Colonic mucosa (tissue), 4 donors: Measurements from ENCODE around the gene PRKAR1B. TPM values are rescaled to one million over a fixed set of nuclear protein-coding genes. Genes with fewer than 3 reads are reported as not detected.

ENCODE experiments used
- DNase-seq: peaks from one replicate; pipeline ENCODE4 v3.0.0-alpha.2; 2020
- H3K27ac ChIP-seq: fragments of 200-600 bp; one replicate; pipeline ENCODE4 v1.8.0; 2021
- H3K27me3 ChIP-seq: fragments of 200-600 bp; one replicate; pipeline ENCODE4 v1.8.0; 2021
- H3K36me3 ChIP-seq: fragments of 200-600 bp; one replicate; pipeline ENCODE4 v1.8.0; 2021
- H3K4me1 ChIP-seq: fragments of 200-600 bp; one replicate; pipeline ENCODE4 v1.8.0; 2021; ENCODE audit warnings: mild to moderate bottlenecking
- H3K4me3 ChIP-seq: fragments of 200-600 bp; one replicate; pipeline ENCODE4 v1.8.0; 2021
- H3K9ac ChIP-seq, 2 donors: one replicate each; pipeline ENCODE4 v1.7.0; 2013; ENCODE audit warnings: control low read depth in 2 of 2, low read depth in 2 of 2, low read length in 2 of 2
- H3K9me3 ChIP-seq: fragments of 200-600 bp; one replicate; pipeline ENCODE4 v1.8.0; 2021
- CTCF ChIP-seq: fragments of 200-600 bp; IDR thresholded peaks from one replicate; pipeline ENCODE4 v1.8.0; 2022; ENCODE audit warnings: antibody characterized with exemption, mild to moderate bottlenecking
- intact Hi-C: fragments of 100-400 bp; cut with DNase I; formaldehyde crosslinking; loops from one replicate; pipeline ENCODE4 v1.14.1; 2022
- total RNA-seq, 2 donors: library from RNA; stranded (reverse); fragmentation: NEBNext Ultra II Directional in 1 of 2; extraction: Animal tissue kit (Norgen Biotek cat#: 25700) in 1 of 2; gene quantifications; one replicate each; pipeline ENCODE4 v1.2.1, GENCODE V29; 2021
- donor health status: healthy.
- donor health status: DM: no; HTN: no; CAD: no.
- donor health status: DM: no; HTN: no; CAD: no.

The PRKAR1B gene
- total RNA-seq, 2 donors from 2014 or later, result 19.2 to 32.8 TPM

GRCh38 chr7:543501-544337 lies 183.4 kb downstream of the PRKAR1B start:
- H3K27me3 ChIP-seq, result no peaks in the 10 kb centered on the region
- no peak overlapping the region for H3K4me3 ChIP-seq
- H3K4me1 ChIP-seq, result peaks cover 2% of the 10 kb centered on the region
- intact Hi-C loops, result no loop called here
- H3K36me3 ChIP-seq, result no peaks in the 10 kb centered on the region
- no peaks in the 10 kb centered on the region for H3K9me3 ChIP-seq
- H3K27ac ChIP-seq, result no peak overlapping the region
- H3K9ac ChIP-seq, result no peak overlapping the region
- DNase-seq, result no peak
- TF ChIP-seq CTCF, result no peak

- no peak for TF ChIP-seq CTCF
- H3K4me1 ChIP-seq, result peaks cover 6% of the 10 kb centered on the region
- H3K9me3 ChIP-seq, result no peaks in the 10 kb centered on the region
- no peaks in the 10 kb centered on the region for H3K27me3 ChIP-seq
- H3K27ac ChIP-seq, result no peak overlapping the region
- no peak overlapping the region for H3K9ac ChIP-seq
- intact Hi-C loops, result no loop called here
- no peak overlapping the region for H3K4me3 ChIP-seq
- no peak for DNase-seq
- H3K36me3 ChIP-seq, result no peaks in the 10 kb centered on the region
Measured at GRCh38 chr7:542713-543500, 184.2 kb downstream of the PRKAR1B start.

GRCh38 chr7:542131-542712 lies 184.9 kb downstream of the PRKAR1B start:
- DNase-seq, result no peak
- Histone ChIP-seq H3K27me3 (no peaks in the 10 kb centered on the region), H3K4me1 (peaks cover 8% of the 10 kb centered on the region), H3K36me3 (no peaks in the 10 kb centered on the region), H3K4me3 (no peak overlapping the region), H3K27ac (no peak overlapping the region), H3K9ac (no peak overlapping the region), H3K9me3 (no peaks in the 10 kb centered on the region)
- intact Hi-C loops, result no loop called here
- no peak for TF ChIP-seq CTCF

GRCh38 chr7:541661-542060 lies 185.4 kb downstream of the PRKAR1B start:
- TF ChIP-seq CTCF, result no peak
- no peaks in the 10 kb centered on the region for H3K27me3 ChIP-seq
- intact Hi-C loops, result no loop called here
- H3K4me1 ChIP-seq, result peaks cover 8% of the 10 kb centered on the region
- DNase-seq, result no peak
- H3K9ac ChIP-seq, result no peak overlapping the region
- H3K9me3 ChIP-seq, result no peaks in the 10 kb centered on the region
- no peak overlapping the region for H3K27ac ChIP-seq
- no peak overlapping the region for H3K4me3 ChIP-seq
- no peaks in the 10 kb centered on the region for H3K36me3 ChIP-seq

GRCh38 chr7:540997-541396 lies 186.1 kb downstream of the PRKAR1B start:
- no peak for TF ChIP-seq CTCF
- Histone ChIP-seq H3K4me1 (peaks cover 8% of the 10 kb centered on the region), H3K27ac (no peak overlapping the region), H3K9me3 (no peaks in the 10 kb centered on the region), H3K27me3 (no peaks in the 10 kb centered on the region), H3K36me3 (no peaks in the 10 kb centered on the region), H3K9ac (no peak overlapping the region), H3K4me3 (no peak overlapping the region)
- no peak for DNase-seq
- intact Hi-C loops, result no loop called here
